Thoracic aorta endothelial cell (primary cell): ENCODE results near the gene PITPNM1. TPM values are rescaled to one million over a fixed set of nuclear protein-coding genes. Genes with fewer than 3 reads are reported as not detected.

Experiments
- small RNA-seq: library from RNA; depleted of rRNA; stranded (forward); fragments of <200 nt; gene quantifications from one replicate; pipeline ENCODE3, GENCODE V24; 2012
- total RNA-seq: library from RNA; depleted of rRNA; stranded (reverse); fragments of >200 nt; gene quantifications from 2 replicates; pipeline ENCODE4 v1.2.3, GENCODE V29; 2012

PITPNM1 gene
- 10.1 and 16.3 TPM in 2 replicates for total RNA-seq

DNA sequence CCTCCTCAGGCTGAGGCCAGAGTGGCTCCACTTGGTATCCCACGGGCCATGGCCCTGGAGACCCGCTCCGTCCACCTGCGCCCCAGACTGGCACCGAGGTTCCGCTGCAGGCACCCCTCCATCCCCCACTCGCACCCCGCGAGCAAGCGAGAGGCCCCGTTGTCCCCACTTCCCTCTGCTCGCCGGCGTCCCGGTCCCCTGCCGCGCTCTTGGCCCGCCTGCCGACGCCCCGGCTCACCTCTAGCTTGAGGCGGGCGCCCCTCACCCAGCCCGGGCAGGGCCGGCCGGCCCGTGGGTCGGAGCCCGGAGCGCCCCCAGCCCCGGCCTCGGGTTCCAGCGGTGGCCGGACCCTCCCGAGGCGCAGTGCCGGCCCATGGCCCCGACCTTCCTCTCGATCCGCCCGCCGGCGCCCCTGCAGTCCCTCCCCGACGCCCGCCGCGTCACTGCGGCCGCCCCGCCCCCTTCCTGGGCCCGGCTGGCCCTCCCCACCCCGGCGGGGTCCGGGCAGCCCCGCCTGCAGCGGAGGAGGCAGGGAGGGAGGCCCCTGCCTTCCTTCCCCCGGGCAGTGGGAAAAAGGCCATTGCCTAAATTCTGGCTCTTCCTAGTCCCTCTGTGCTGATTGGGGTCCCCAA is at the start of gene PITPNM1:
Gene PITPNM1 (minus strand): TSS at position 414 of the 632 bp plus-strand sequence. CDS start 1,183 bp downstream, outside the sequence.

DNA sequence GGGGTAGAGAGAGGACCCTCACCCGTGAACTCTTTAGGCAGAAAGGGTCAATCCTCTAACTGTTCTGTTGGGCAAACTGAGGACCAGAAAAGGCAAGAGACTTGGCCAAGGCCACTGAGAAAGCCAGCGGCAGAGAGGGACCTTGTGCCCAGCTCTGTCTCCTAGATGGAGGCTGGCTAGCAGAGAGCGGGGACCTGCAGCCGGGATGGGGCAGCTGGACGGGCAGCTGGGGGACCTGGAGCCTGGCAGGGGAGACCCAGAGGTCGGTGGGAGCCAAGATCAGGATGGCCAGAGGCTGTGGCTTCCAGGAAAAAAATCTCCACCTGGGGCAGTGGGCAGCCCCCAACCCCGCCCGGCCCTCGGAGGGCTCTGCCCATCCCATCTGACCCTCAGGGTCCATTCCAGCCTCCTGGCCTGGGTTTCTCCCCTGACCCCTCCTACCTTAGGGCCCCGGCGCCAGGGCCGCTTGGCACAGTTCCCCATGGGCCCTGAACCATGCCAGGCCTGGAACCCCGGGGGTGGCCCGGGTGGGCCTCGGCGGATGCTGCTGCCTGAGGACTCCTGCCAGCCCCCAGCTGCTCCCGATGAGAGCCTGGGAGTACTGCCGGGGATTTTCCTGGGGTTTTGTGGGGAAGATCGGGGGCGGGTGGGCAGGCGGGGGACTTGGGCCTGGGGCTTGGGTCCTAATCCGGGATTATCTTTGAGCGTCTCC is 17.8 kb upstream of the PITPNM1 start, which contains the start of gene CABP2:
Gene CABP2 (minus strand): TSS at position 603 of the 712 bp plus-strand sequence. CDS start 120 bp downstream, at position 483.

DNA sequence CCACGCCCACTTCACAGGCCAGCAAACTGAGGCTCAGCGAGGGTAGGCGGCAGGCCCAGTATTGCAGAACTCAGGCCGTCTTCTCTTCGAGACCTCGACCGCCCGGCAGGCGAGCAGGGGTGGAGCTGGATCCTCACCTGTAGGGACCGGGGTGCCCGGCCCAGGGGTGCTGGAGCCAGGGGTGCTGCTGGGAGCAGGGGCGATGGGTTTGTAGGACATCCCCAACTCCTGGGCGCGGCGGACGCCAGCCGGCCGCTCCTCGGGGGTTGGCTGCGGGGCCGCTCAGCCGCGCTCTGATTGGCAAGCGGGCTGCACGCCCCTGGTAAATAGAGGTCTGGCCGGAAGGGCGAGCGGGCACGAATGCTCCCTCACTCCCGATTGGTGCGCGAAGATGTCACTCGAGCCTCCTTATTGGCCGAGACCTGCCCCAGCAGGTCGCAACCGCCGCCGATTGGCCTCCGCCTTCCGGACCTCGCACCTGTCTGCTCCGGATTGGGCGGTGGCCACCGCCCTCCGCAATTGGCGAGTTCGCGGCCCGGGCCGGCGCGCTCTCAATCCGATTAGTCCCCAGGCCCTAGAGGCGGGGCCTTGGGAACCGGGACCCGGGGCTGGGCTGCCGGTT is 2.8 kb upstream of the PITPNM1 start, which contains the start of gene CDK2AP2:
Gene CDK2AP2 (minus strand): TSS at position 299 of the 622 bp plus-strand sequence. CDS start 80 bp downstream, at position 219.

DNA sequence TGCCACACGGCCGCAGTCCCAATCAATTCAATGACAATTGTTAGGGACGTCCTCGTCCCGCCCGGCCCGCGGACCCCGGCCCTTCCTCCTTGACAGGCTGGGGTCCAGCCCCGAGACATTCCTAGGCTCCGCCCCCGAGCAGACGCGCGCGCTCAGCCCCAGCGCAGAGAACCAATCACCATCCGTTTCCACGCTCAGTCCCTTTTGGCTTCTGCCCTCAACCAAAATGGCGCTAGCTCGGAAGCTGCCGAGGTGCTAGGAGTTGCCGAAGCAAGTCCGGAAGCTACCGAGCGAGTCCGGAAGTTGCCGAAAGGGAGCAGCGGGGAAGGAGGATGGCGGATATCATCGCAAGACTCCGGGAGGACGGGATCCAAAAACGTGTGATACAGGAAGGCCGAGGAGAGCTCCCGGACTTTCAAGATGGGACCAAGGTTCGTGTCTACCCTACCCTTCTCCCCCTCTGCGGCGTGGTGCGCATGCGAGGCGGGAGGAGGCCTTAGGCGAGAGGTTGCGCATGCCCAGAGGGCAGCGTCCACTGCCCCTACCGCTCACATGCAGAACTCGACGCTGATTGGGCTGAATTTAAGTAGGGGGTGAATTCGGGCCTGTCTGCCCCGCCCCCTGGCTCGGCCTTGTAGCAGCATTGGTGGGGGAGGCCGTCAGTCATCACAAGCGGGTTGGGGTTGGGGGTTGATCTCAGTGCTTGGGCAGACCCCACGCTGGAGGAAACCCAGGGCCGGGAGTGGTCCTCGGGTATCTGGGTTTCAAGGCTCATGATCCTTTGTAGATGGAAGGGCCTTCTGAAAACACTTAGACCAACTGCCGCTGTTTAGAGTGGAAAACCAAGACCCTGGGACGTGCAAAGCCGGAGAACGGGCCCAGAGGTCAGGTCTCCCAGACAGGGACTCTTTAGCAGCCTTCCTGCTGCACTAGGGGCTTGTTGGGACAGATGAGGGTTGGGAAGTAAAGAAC is 22.1 kb downstream of the PITPNM1 start, which contains the start of gene AIP:
Gene AIP (plus strand): TSS at position 200 of the 972 bp plus-strand sequence. CDS start 133 bp downstream, at position 333.

DNA sequence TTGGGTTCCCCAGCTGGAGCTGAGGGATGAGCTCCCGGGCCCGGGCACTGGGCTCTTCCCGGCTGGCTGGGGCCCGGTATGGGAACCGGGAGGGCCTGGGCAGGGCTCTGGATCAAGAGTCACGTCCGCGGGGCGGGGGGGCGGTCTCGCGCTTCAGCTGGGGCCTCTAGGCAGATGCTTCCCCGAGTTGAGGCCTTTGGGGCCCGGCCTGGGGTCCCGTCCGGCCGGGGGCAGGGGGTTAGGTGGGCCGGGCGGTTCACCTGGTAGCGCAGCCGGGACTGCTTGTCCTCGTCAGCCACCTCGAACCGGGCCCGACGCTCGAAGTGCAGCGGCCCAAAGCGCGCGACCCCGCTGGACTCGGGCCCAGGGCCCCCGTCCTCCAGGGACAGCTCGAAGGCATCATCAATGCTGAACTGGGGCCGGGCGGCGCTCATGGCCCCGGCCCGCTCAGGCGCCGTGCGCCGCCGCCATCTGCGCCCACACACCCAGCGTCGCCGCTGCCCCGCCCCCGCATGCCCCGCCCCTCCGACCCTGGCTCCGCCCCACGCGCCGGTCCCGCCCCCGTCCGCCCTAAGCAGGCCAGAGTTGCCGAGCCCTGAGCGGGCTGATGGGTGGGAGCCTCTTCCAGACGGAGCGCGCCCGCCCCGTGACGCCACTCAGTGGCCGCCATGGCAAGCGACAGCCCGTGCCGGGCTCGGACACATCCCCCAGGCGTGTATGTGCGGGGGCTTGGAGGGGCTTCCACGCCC is 36.2 kb downstream of the PITPNM1 start, which contains the start of gene TMEM134:
Gene TMEM134 (minus strand): TSS at position 493 of the 749 bp plus-strand sequence. CDS start 59 bp downstream, at position 434.

DNA sequence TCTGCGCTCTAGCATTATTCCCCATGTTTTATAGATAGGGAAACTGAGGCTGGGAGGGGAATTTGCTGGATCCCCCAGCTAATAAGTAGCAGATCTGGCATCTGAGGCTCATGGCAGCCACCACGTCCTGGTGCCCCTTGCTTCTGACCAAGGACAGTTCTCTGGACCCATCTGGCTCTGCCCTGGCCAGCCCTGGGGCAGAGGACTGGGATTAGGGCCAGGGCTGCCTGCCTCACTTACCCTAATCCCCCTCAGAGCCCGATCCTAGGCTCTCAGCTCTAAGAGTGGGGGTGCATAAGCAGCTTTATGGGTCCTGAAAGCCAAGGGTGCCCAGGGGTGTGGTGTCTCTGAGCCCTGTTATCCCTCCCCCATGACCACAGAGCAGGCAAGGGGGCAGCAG is 50.1 kb downstream of the PITPNM1 start, which contains the start of gene CABP4:
Gene CABP4 (plus strand): TSS at position 301 of the 400 bp plus-strand sequence. CDS start 70 bp downstream, at position 371.

DNA sequence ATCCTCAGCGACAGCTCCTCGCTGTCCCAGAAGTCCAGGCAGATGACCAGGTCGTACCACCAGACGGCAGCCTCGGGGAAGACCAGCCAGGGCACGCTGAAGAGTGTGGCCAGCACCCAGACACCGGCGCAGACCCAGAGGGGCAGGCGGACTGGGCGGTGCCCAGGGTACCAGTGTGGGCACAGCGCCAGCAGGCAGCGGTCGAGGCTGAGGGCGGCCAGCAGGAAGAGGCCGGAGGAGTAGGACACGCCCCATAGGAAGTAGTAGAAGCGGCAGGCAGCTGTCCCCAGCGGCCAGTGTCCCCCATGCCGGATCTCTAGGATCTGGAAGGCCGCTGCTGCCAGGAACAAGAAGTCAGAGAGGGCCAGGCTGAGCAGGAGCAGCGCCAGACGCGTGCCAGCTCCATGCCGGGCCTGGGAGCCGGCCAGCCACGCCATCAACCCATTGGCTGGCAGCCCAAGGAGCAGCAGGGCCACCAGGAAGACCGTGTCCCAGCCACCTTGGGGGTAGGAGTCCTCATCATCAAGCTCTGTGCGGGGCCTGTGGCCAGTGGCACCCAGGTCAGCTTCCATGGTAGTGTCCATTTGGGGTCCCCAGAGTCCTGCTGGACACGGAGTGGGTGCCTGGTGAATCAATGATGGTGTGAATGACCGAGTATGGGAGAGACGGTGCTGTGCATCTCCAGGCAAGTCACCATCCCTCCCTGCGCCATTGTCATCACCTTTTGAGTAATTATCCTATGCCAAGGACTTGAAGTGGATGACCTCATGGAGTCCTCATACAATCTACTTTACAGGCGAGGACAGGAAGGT is 52.8 kb downstream of the PITPNM1 start, which contains the start of gene GPR152:
Gene GPR152 (minus strand): TSS at position 589 of the 812 bp plus-strand sequence. CDS start 5 bp downstream, at position 584.

Small RNA genes lying within 50 kb of the gene (small RNA-seq; reads per million reads assigned to genes)
- not detected for gene MIR6752

Other genes with a start within 250 kb of the PITPNM1 start
- gene GRK2, start 238.9 kb downstream of the PITPNM1 start, total RNA-seq = 29.1 and 39.3 TPM in 2 replicates
- 22.1 and 23.5 TPM in 2 replicates for gene ANKRD13D, start 216.1 kb downstream of the PITPNM1 start, total RNA-seq
- gene SSH3, start 201.8 kb downstream of the PITPNM1 start, total RNA-seq = 8.2 and 9.0 TPM in 2 replicates
- gene POLD4, start 151.8 kb downstream of the PITPNM1 start, total RNA-seq = 37.9 and 45.9 TPM in 2 replicates
- 2.3 and 2.9 TPM in 2 replicates for gene CLCF1, start 131.8 kb downstream of the PITPNM1 start, total RNA-seq
- 4.4 and 6.7 TPM in 2 replicates for gene RAD9A, start 113.4 kb downstream of the PITPNM1 start, total RNA-seq
- gene PPP1CA, start 103.5 kb downstream of the PITPNM1 start, total RNA-seq = 200 and 207 TPM in 2 replicates
- not detected in 2 replicates for gene TBC1D10C, start 101.3 kb downstream of the PITPNM1 start, total RNA-seq
- 0.13 and 0.22 TPM in 2 replicates for gene CARNS1, start 89.7 kb downstream of the PITPNM1 start, total RNA-seq
- 39.9 and 47.4 TPM in 2 replicates for gene RPS6KB2, start 76.9 kb downstream of the PITPNM1 start, total RNA-seq
- gene PTPRCAP, start 67.7 kb downstream of the PITPNM1 start, total RNA-seq = 0.27 and 0.93 TPM in 2 replicates
- gene CORO1B, start 61.9 kb downstream of the PITPNM1 start, total RNA-seq = 84.4 and 99.6 TPM in 2 replicates
- gene GPR152, start 52.6 kb downstream of the PITPNM1 start, total RNA-seq = not detected in 2 replicates
- 0.65 and 1.1 TPM in 2 replicates for gene CABP4, start 50.0 kb downstream of the PITPNM1 start, total RNA-seq
- 19.4 and 20.2 TPM in 2 replicates for gene TMEM134, start 36.1 kb downstream of the PITPNM1 start, total RNA-seq
- 34.6 and 37.0 TPM in 2 replicates for gene AIP, start 22.3 kb downstream of the PITPNM1 start, total RNA-seq
- 21.1 and 22.7 TPM in 2 replicates for gene CDK2AP2, start 2.8 kb upstream of the PITPNM1 start, total RNA-seq
- not detected in 2 replicates for gene CABP2, start 18.1 kb upstream of the PITPNM1 start, total RNA-seq
- 635 and 696 TPM in 2 replicates for gene GSTP1, start 78.4 kb upstream of the PITPNM1 start, total RNA-seq
- 156 and 162 TPM in 2 replicates for gene NDUFV1, start 101.6 kb upstream of the PITPNM1 start, total RNA-seq
- gene NUDT8, start 124.6 kb upstream of the PITPNM1 start, total RNA-seq = 9.6 and 12.3 TPM in 2 replicates
- not detected in 2 replicates for gene TBX10, start 134.4 kb upstream of the PITPNM1 start, total RNA-seq
- gene ACY3, start 145.4 kb upstream of the PITPNM1 start, total RNA-seq = not detected in 2 replicates
- not detected in 2 replicates for gene ALDH3B2, start 169.3 kb upstream of the PITPNM1 start, total RNA-seq